Mesenchymal stem cell (in vitro differentiated cells and primary cell): ENCODE data around the gene ANKS4B.
"Not testable (repeated sequence)": the region's sequence is repeated elsewhere in the genome, so short reads cannot be mapped to it uniquely, and the experiment has no call there.

ENCODE experiments used
- DNase-seq: peaks from one replicate; pipeline ENCODE4 v3.0.0-alpha.2; 2013
- H2AFZ ChIP-seq: one replicate; pipeline ENCODE4 v1.6.1; 2013; ENCODE audit warnings: low read depth, mild to moderate bottlenecking, control low read depth, inconsistent platforms, low read length, moderate library complexity
- H2AK5ac ChIP-seq: 2 replicates; pipeline ENCODE4 v1.6.1; 2013; ENCODE audit warnings: low read length, moderate library complexity, mild to moderate bottlenecking, inconsistent platforms; ENCODE audit not compliant: severe bottlenecking
- H2BK120ac ChIP-seq: one replicate; pipeline ENCODE4 v1.6.1; 2013; ENCODE audit warnings: low read depth, mild to moderate bottlenecking, inconsistent platforms, low read length, moderate library complexity
- H2BK12ac ChIP-seq, 2 experiments: one replicate each; pipeline ENCODE4 v1.6.1; 2013; ENCODE audit warnings: inconsistent platforms in 2 of 2, low read length in 2 of 2, mild to moderate bottlenecking in 2 of 2, moderate library complexity in 2 of 2, control low read depth in 1 of 2
- H2BK15ac ChIP-seq: one replicate; pipeline ENCODE4 v1.6.1; 2013; ENCODE audit warnings: mild to moderate bottlenecking, low read depth, inconsistent platforms; ENCODE audit not compliant: poor library complexity, severe bottlenecking
- H2BK5ac ChIP-seq: 2 replicates; pipeline ENCODE4 v1.6.1; 2013; ENCODE audit warnings: low read depth, mild to moderate bottlenecking, low read length, control low read depth, inconsistent platforms; ENCODE audit not compliant: poor library complexity, severe bottlenecking
- H3K14ac ChIP-seq, 2 experiments: one replicate each; pipeline ENCODE4 v1.6.1; 2013; ENCODE audit warnings: inconsistent platforms in 2 of 2, low read length in 2 of 2, control low read depth in 1 of 2, mild to moderate bottlenecking in 1 of 2, moderate library complexity in 1 of 2
- H3K18ac ChIP-seq, 2 experiments: one replicate each; pipeline ENCODE4 v1.6.1; 2013; ENCODE audit warnings: inconsistent platforms in 2 of 2, low read length in 2 of 2, control low read depth in 1 of 2, low read depth in 1 of 2, mild to moderate bottlenecking in 1 of 2
- H3K23ac ChIP-seq, 2 experiments: one replicate each; pipeline ENCODE4 v1.6.1; 2013; ENCODE audit warnings: inconsistent platforms in 2 of 2, low read length in 2 of 2, mild to moderate bottlenecking in 2 of 2, moderate library complexity in 2 of 2, control low read depth in 1 of 2
- H3K27ac ChIP-seq: 2 replicates; pipeline ENCODE4 v1.5.1; 2013; ENCODE audit warnings: mild to moderate bottlenecking, moderate library complexity, low read length, control low read depth, inconsistent platforms; ENCODE audit not compliant: poor library complexity, severe bottlenecking
- H3K27me3 ChIP-seq, 2 experiments: 2 replicates each; pipeline versions ENCODE4 v1.6.1 to v1.7.0; 2013; ENCODE audit warnings: low read length in 2 of 2, mild to moderate bottlenecking in 2 of 2, moderate library complexity in 2 of 2, control low read depth in 1 of 2, inconsistent platforms in 1 of 2; ENCODE audit not compliant: control insufficient read depth in 1 of 2, insufficient read depth in 1 of 2
- H3K36me3 ChIP-seq, 2 experiments: 2 replicates each; pipeline versions ENCODE4 v1.6.1 to v1.7.0; 2013; ENCODE audit warnings: low read length in 2 of 2, control low read depth in 1 of 2, inconsistent platforms in 1 of 2, low read depth in 1 of 2, mild to moderate bottlenecking in 1 of 2; ENCODE audit not compliant: insufficient read depth in 2 of 2, control insufficient read depth in 1 of 2
- H3K4ac ChIP-seq, 2 experiments: one replicate each; pipeline ENCODE4 v1.6.1; 2013; ENCODE audit warnings: inconsistent platforms in 2 of 2, low read length in 2 of 2, mild to moderate bottlenecking in 2 of 2, moderate library complexity in 2 of 2, control low read depth in 1 of 2, low read depth in 1 of 2
- H3K4me1 ChIP-seq: 2 replicates; pipeline ENCODE4 v1.6.1; 2013; ENCODE audit warnings: low read depth, low read length, control low read depth; ENCODE audit not compliant: control insufficient read depth, insufficient read depth
- H3K4me2 ChIP-seq: 2 replicates; pipeline ENCODE4 v1.6.1; 2013; ENCODE audit warnings: low read length, mild to moderate bottlenecking, inconsistent platforms; ENCODE audit not compliant: poor library complexity, severe bottlenecking
- H3K4me3 ChIP-seq, 2 experiments: 2 replicates each; pipeline versions ENCODE4 v1.5.1 to v1.7.0; 2013; ENCODE audit warnings: low read length in 2 of 2, mild to moderate bottlenecking in 2 of 2, control low read depth in 1 of 2, low read depth in 1 of 2; ENCODE audit not compliant: insufficient read depth in 1 of 2
- H3K79me1 ChIP-seq: replicated peaks from 2 replicates; pipeline ENCODE4 v1.6.1; 2013; ENCODE audit warnings: mild to moderate bottlenecking, control low read depth, low read length, inconsistent platforms; ENCODE audit not compliant: poor library complexity, severe bottlenecking
- H3K9ac ChIP-seq: 2 replicates; pipeline ENCODE4 v1.7.0; 2013; ENCODE audit warnings: mild to moderate bottlenecking, low read length, moderate library complexity
- H3K9me3 ChIP-seq: 2 replicates; pipeline ENCODE4 v1.7.0; 2013; ENCODE audit warnings: mild to moderate bottlenecking, low read length; ENCODE audit not compliant: control insufficient read depth
- H4K8ac ChIP-seq: one replicate; pipeline ENCODE4 v1.6.1; 2013; ENCODE audit warnings: inconsistent platforms, mild to moderate bottlenecking, low read length, moderate library complexity
- H4K91ac ChIP-seq: one replicate; pipeline ENCODE4 v1.6.1; 2013; ENCODE audit warnings: mild to moderate bottlenecking, low read length, inconsistent platforms
- WGBS: methylation state at CpG from one replicate; pipeline ENCODE4 v1.1.7; 2013; ENCODE audit warnings: mixed read lengths; 5-methylcytosine and 5-hydroxymethylcytosine counted together

ANKS4B gene

GRCh38 chr16:21272253-21272652 lies 38.8 kb downstream of the ANKS4B start:
- Histone ChIP-seq H4K91ac (no peak overlapping the region), H3K4ac (no peak overlapping the region), H3K23ac (no peak overlapping the region), H3K27me3 (peaks cover 11 to 40% of the 10 kb centered on the region in 2 experiments), H3K9ac (no peak overlapping the region), H3K36me3 (peaks cover 0 to 3% of the 10 kb centered on the region in 2 experiments), H3K27ac (no peak overlapping the region), H3K4me1 (peaks cover 2% of the 10 kb centered on the region), H2BK5ac (no peak overlapping the region), H2AFZ (no peak overlapping the region), H3K18ac (no peak overlapping the region), H4K8ac (no peak overlapping the region), H3K14ac (no peak overlapping the region), H2BK12ac (no peak overlapping the region), H2BK120ac (no peak overlapping the region), H3K4me3 (no peak overlapping the region), H2BK15ac (no peak overlapping the region), H3K79me1 (no peaks in the 10 kb centered on the region), H3K9me3 (no peaks in the 10 kb centered on the region), H2AK5ac (no peak overlapping the region), H3K4me2 (no peak overlapping the region)
- no peak for DNase-seq
- WGBS: 88% methylated on average over 1 of the region's 2 CpGs

GRCh38 chr16:21272763-21273162 lies 39.3 kb downstream of the ANKS4B start:
- H3K23ac ChIP-seq: not testable (repeated sequence)

GRCh38 chr16:21274172-21274726 lies 40.8 kb downstream of the ANKS4B start:
- Histone ChIP-seq H3K4me1 (peaks cover 9% of the 10 kb centered on the region), H3K9me3 (no peaks in the 10 kb centered on the region), H2BK12ac (no peak overlapping the region), H3K4ac (no peak overlapping the region), H3K79me1 (no peaks in the 10 kb centered on the region), H3K36me3 (peaks cover 0 to 3% of the 10 kb centered on the region in 2 experiments), H3K4me2 (no peak overlapping the region), H3K4me3 (no peak overlapping the region), H3K9ac (no peak overlapping the region), H2AK5ac (no peak overlapping the region), H3K27me3 (peaks cover 16 to 54% of the 10 kb centered on the region in 2 experiments), H4K8ac (no peak overlapping the region), H3K23ac (no peak overlapping the region), H2BK5ac (no peak overlapping the region), H3K18ac (no peak overlapping the region), H2BK120ac (no peak overlapping the region), H4K91ac (no peak overlapping the region), H2BK15ac (no peak overlapping the region), H3K27ac (no peak overlapping the region), H3K14ac (no peak overlapping the region), H2AFZ (no peak overlapping the region)
- DNase-seq: no peak
- 61% methylated on average over 4 of the region's 5 CpGs for WGBS

More at GRCh38 chr16:21272763-21273162, 39.3 kb downstream of the ANKS4B start:
- not testable (repeated sequence) for H3K14ac ChIP-seq, H2BK12ac ChIP-seq, H3K27ac ChIP-seq, H3K9me3 ChIP-seq, H3K4ac ChIP-seq, H3K4me3 ChIP-seq, H3K4me2 ChIP-seq, H2BK120ac ChIP-seq, H3K79me1 ChIP-seq, H3K4me1 ChIP-seq, H2BK5ac ChIP-seq, H3K9ac ChIP-seq, DNase-seq, H3K18ac ChIP-seq, H3K36me3 ChIP-seq, H2AFZ ChIP-seq, H2AK5ac ChIP-seq, H2BK15ac ChIP-seq, H4K8ac ChIP-seq, H4K91ac ChIP-seq
- WGBS: 100% methylated on average over 2 of the region's 3 CpGs
- H3K27me3 ChIP-seq: peaks cover 16 to 45% of the 10 kb centered on the region in 2 experiments

- no peak overlapping the region for H3K4me2 ChIP-seq
- no peaks in the 10 kb centered on the region for H3K9me3 ChIP-seq
- no peak overlapping the region for H3K18ac ChIP-seq
- H3K4me3 ChIP-seq: no peak overlapping the region
- H3K4me1 ChIP-seq: peaks cover 9% of the 10 kb centered on the region
- H3K27ac ChIP-seq: no peak overlapping the region
- H2BK120ac ChIP-seq: no peak overlapping the region
- no peaks in the 10 kb centered on the region for H3K79me1 ChIP-seq
- no peak overlapping the region for H3K9ac ChIP-seq
- no peak overlapping the region for H3K4ac ChIP-seq
- DNase-seq: no peak
- H2AK5ac ChIP-seq: no peak overlapping the region
- no peak overlapping the region for H2BK15ac ChIP-seq
- H3K27me3 ChIP-seq: peaks cover 16 to 60% of the 10 kb centered on the region in 2 experiments
- no peak overlapping the region for H4K8ac ChIP-seq
- H3K23ac ChIP-seq: no peak overlapping the region
- no peak overlapping the region for H4K91ac ChIP-seq
- no peak overlapping the region for H2BK5ac ChIP-seq
- H2AFZ ChIP-seq: no peak overlapping the region
- WGBS: 87% methylated on average over 3 of the region's 3 CpGs
- no peak overlapping the region for H2BK12ac ChIP-seq
- H3K14ac ChIP-seq: no peak overlapping the region
- peaks cover 0 to 3% of the 10 kb centered on the region in 2 experiments for H3K36me3 ChIP-seq
Measured at GRCh38 chr16:21275529-21275928, 42.0 kb downstream of the ANKS4B start.
